GM19455 (cell line): ENCODE results near the gene CCDC106.

Experiments
- ATAC-seq: cut with Tn5 transposase; IDR thresholded peaks from one replicate; pipeline ENCODE4 v1.9.1; 2021; ENCODE audit not compliant: unreplicated experiment

Gene CCDC106

GRCh38 chr19:55667958-55668357 lies 19.9 kb downstream of the CCDC106 start:
- ATAC-seq, result no peak

GRCh38 chr19:55668603-55669348 lies 20.8 kb downstream of the CCDC106 start:
- ATAC-seq, result no peak

GRCh38 chr19:55669418-55670279 lies 21.6 kb downstream of the CCDC106 start:
- ATAC-seq, result no peak

- no peak for ATAC-seq
These were observed 22.5 kb downstream of the CCDC106 start for GRCh38 chr19:55670280-55671053.

- no peak for ATAC-seq
These were observed 23.0 kb downstream of the CCDC106 start for GRCh38 chr19:55671054-55671378.

GRCh38 chr19:55672418-55672817 lies 24.4 kb downstream of the CCDC106 start:
- ATAC-seq, result no peak

- no peak for ATAC-seq
These were observed 25.5 kb downstream of the CCDC106 start for GRCh38 chr19:55673465-55673864.

- ATAC-seq, result no peak
These were observed 25.9 kb downstream of the CCDC106 start for GRCh38 chr19:55673889-55674288.

- no peak for ATAC-seq
These were observed 26.4 kb downstream of the CCDC106 start for GRCh38 chr19:55674459-55674840.

- ATAC-seq, result peak; percentile 52
These were observed 27.0 kb downstream of the CCDC106 start, which contains the start of gene EPN1 for GRCh38 chr19:55674841-55675660. TSS of gene EPN1 (plus strand) at chr19:55675226. CDS start at chr19:55678628, 3,402 bp downstream.

- no peak for ATAC-seq
These were observed 27.8 kb downstream of the CCDC106 start for GRCh38 chr19:55675661-55676354.

- ATAC-seq, result no peak
These were observed 28.4 kb downstream of the CCDC106 start for GRCh38 chr19:55676383-55676782.

- ATAC-seq, result no peak
These were observed 29.0 kb downstream of the CCDC106 start for GRCh38 chr19:55676889-55677505.

GRCh38 chr19:55677572-55678028 lies 29.6 kb downstream of the CCDC106 start:
- ATAC-seq, result no peak

- peak; percentile 65 for ATAC-seq
These were observed 30.2 kb downstream of the CCDC106 start for GRCh38 chr19:55678121-55678671.

- ATAC-seq, result no peak
These were observed 31.6 kb downstream of the CCDC106 start for GRCh38 chr19:55679343-55680257.

- no peak for ATAC-seq
These were observed 32.5 kb downstream of the CCDC106 start for GRCh38 chr19:55680339-55681130.
